Measurements from ENCODE around the gene ACO2. TPM values are rescaled to one million over a fixed set of nuclear protein-coding genes. Genes with fewer than 3 reads are reported as not detected.

The ACO2 gene
- total RNA-seq, 2 experiments from 2014 or later, result 69.5 to 71.9 TPM

- Mint-ChIP-seq H3K36me3 (ENCODE audit: low read depth) (peaks cover 28% of the 10 kb centered on the region), H3K4me3 (peak overlapping the region; percentile 4), H3K4me1 (ENCODE audit: low read depth) (peaks cover 40% of the 10 kb centered on the region), H3K9me3 (no peaks in the 10 kb centered on the region), H3K27ac (peak overlapping the region; percentile 12), H3K27me3 (no peaks in the 10 kb centered on the region)
- TF ChIP-seq CTCF (IDR thresholded peaks at IDR 0.05), result no peak
- no peak overlapping the region for H3K4me3 ChIP-seq (ENCODE audit: low read length)
- peaks cover 26% of the 10 kb centered on the region for H3K4me1 ChIP-seq (ENCODE audit: insufficient read depth, low read length)
- no peak overlapping the region for H3K27ac ChIP-seq (ENCODE audit: low read depth in 1 of 2, low read length in 2 of 2)
- ChIA-PET POLR2A (no interaction called here), CTCF (no interaction called here)
- H3K27me3 ChIP-seq (ENCODE audit: control insufficient read depth in 1 of 2, insufficient read depth in 2 of 2, low read length in 2 of 2), result no peaks in the 10 kb centered on the region
- peaks cover 11% of the 10 kb centered on the region for H3K36me3 ChIP-seq (ENCODE audit: insufficient read depth, low read length)
- no peaks in the 10 kb centered on the region for H3K9me3 ChIP-seq (ENCODE audit: control insufficient read depth in 1 of 2, insufficient read depth in 1 of 2, low read length in 2 of 2)
- DNase-seq (no peak), ATAC-seq (ENCODE audit: poor library complexity) (no peak)
- intact Hi-C loops (cut with DNase I, micrococcal nuclease), result loop anchor here in 1 of 2 experiments (5.0 to 10.0 kb wide), 2 partner anchors 73 to 256 kb away; partner anchors contain the start of genes ACO2, PHF5A and RANGAP1
Measured at GRCh38 chr22:41540365-41540764, 71.4 kb downstream of the ACO2 start.

- intact Hi-C loops (cut with DNase I, micrococcal nuclease), result loop anchor here in 1 of 2 experiments (5.0 to 10.0 kb wide), 2 partner anchors 74 to 257 kb away; partner anchors contain the start of genes ACO2, PHF5A and RANGAP1
- Histone ChIP-seq H3K4me1 (ENCODE audit: insufficient read depth, low read length) (peaks cover 26% of the 10 kb centered on the region), H3K27ac (ENCODE audit: low read depth in 1 of 2, low read length in 2 of 2) (no peak overlapping the region), H3K4me3 (ENCODE audit: low read length) (no peak overlapping the region), H3K27me3 (ENCODE audit: control insufficient read depth in 1 of 2, insufficient read depth in 2 of 2, low read length in 2 of 2) (no peaks in the 10 kb centered on the region), H3K36me3 (ENCODE audit: insufficient read depth, low read length) (peaks cover 11% of the 10 kb centered on the region), H3K9me3 (ENCODE audit: control insufficient read depth in 1 of 2, insufficient read depth in 1 of 2, low read length in 2 of 2) (no peaks in the 10 kb centered on the region)
- no peaks in the 10 kb centered on the region for H3K27me3 Mint-ChIP-seq
- ChIA-PET CTCF (no interaction called here), POLR2A (no interaction called here)
- TF ChIP-seq CTCF (IDR thresholded peaks at IDR 0.05), result no peak
- H3K9me3 Mint-ChIP-seq, result no peaks in the 10 kb centered on the region
- peaks cover 28% of the 10 kb centered on the region for H3K36me3 Mint-ChIP-seq (ENCODE audit: low read depth)
- no peak for ATAC-seq (ENCODE audit: poor library complexity)
- H3K4me3 Mint-ChIP-seq, result peak overlapping the region; percentile 44
- peaks cover 41% of the 10 kb centered on the region for H3K4me1 Mint-ChIP-seq (ENCODE audit: low read depth)
- H3K27ac Mint-ChIP-seq, result peak overlapping the region; percentile 26
- no peak for DNase-seq
Measured at GRCh38 chr22:41541484-41541883, 72.6 kb downstream of the ACO2 start.

GRCh38 chr22:41542224-41542623, 73.3 kb downstream of the ACO2 start:
- H3K4me1 Mint-ChIP-seq (ENCODE audit: low read depth), result peaks cover 41% of the 10 kb centered on the region
- no peak for ATAC-seq (ENCODE audit: poor library complexity)
- H3K27me3 ChIP-seq (ENCODE audit: control insufficient read depth in 1 of 2, insufficient read depth in 2 of 2, low read length in 2 of 2), result no peaks in the 10 kb centered on the region
- intact Hi-C loops (cut with DNase I, micrococcal nuclease), result loop anchor here in 1 of 2 experiments (2.0 to 10.0 kb wide), 3 partner anchors 55 to 257 kb away; partner anchors contain the start of genes ACO2, PHF5A and RANGAP1
- POLR2A ChIA-PET, result no interaction called here
- peak overlapping the region; percentile 98 for H3K4me3 Mint-ChIP-seq
- peaks cover 11% of the 10 kb centered on the region for H3K36me3 ChIP-seq (ENCODE audit: insufficient read depth, low read length)
- H3K4me3 ChIP-seq (ENCODE audit: low read length), result no peak overlapping the region
- no peak overlapping the region for H3K27ac ChIP-seq (ENCODE audit: low read depth in 1 of 2, low read length in 2 of 2)
- no peak for TF ChIP-seq CTCF (IDR thresholded peaks at IDR 0.05)
- no peaks in the 10 kb centered on the region for H3K27me3 Mint-ChIP-seq
- CTCF ChIA-PET, result interaction anchor here (0.6 kb wide), 1 partner anchor 48 kb away, joined by 4 read pairs; no protein-coding TSS in a partner anchor
- H3K9me3 Mint-ChIP-seq, result no peaks in the 10 kb centered on the region
- DNase-seq, result no peak
- no peaks in the 10 kb centered on the region for H3K9me3 ChIP-seq (ENCODE audit: control insufficient read depth in 1 of 2, insufficient read depth in 1 of 2, low read length in 2 of 2)
- H3K4me1 ChIP-seq (ENCODE audit: insufficient read depth, low read length), result peaks cover 26% of the 10 kb centered on the region
- H3K36me3 Mint-ChIP-seq (ENCODE audit: low read depth), result peaks cover 28% of the 10 kb centered on the region
- peak overlapping the region; percentile 85 for H3K27ac Mint-ChIP-seq

Data from CD4-positive, alpha-beta T cell (primary cell).